ENCODE measurements around the gene MAP3K14. TPM values are rescaled to one million over a fixed set of nuclear protein-coding genes. Genes with fewer than 3 reads are reported as not detected.

MAP3K14 gene
- total and polyA plus RNA-seq, 10 of the 15 experiments (the other 5 are each of a cell fraction or from before 2014, with no cell fraction given): 2.1 to 33.3 (median 19.7) TPM

- TF ChIP-seq, protein P1, sequence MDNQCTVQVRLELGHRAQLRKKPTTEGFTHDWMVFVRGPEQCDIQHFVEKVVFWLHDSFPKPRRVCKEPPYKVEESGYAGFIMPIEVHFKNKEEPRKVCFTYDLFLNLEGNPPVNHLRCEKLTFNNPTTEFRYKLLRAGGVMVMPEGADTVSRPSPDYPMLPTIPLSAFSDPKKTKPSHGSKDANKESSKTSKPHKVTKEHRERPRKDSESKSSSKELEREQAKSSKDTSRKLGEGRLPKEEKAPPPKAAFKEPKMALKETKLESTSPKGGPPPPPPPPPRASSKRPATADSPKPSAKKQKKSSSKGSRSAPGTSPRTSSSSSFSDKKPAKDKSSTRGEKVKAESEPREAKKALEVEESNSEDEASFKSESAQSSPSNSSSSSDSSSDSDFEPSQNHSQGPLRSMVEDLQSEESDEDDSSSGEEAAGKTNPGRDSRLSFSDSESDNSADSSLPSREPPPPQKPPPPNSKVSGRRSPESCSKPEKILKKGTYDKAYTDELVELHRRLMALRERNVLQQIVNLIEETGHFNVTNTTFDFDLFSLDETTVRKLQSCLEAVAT (IDR thresholded peaks at IDR 0.05): no peak
- peak; percentile 82 for TF ChIP-seq MEF2B (IDR thresholded peaks at IDR 0.05; ENCODE audit: partially characterized antibody, poor library complexity, severe bottlenecking)
- TF ChIP-seq ZNF217 (IDR thresholded peaks at IDR 0.05): peak; percentile 77
- no peak for TF ChIP-seq ZNF592 (IDR thresholded peaks at IDR 0.05)
- TF ChIP-seq SIX5 (IDR thresholded peaks at IDR 0.05; ENCODE audit: low read depth, low read length, severe bottlenecking): no peak
- no peak for TF ChIP-seq ASH2L (IDR thresholded peaks at IDR 0.05; ENCODE audit: borderline replicate concordance, low read depth)
- peak; percentile 78; the same call in 1 of the 2 replicates for TF ChIP-seq MTA3 (IDR thresholded peaks at IDR 0.05; ENCODE audit: borderline replicate concordance, low read length)
- TF ChIP-seq KLF5 (IDR thresholded peaks at IDR 0.05; ENCODE audit: partially characterized antibody): peak; percentile 75
- peak; percentile 96 for TF ChIP-seq JUNB (IDR thresholded peaks at IDR 0.05)
- TF ChIP-seq NFYA (IDR thresholded peaks at IDR 0.05; ENCODE audit: borderline replicate concordance, low read depth, low read length): no peak
- TF ChIP-seq MYC (IDR thresholded peaks at IDR 0.05; ENCODE audit: insufficient read depth, insufficient read length, insufficient replicate concordance, low read length, severe bottlenecking): no peak
- TF ChIP-seq IKZF2 (IDR thresholded peaks at IDR 0.05): peak in 1 of 2 experiments; percentile 56; a peak in 1 of 4 replicates
- TF ChIP-seq, protein P2, sequence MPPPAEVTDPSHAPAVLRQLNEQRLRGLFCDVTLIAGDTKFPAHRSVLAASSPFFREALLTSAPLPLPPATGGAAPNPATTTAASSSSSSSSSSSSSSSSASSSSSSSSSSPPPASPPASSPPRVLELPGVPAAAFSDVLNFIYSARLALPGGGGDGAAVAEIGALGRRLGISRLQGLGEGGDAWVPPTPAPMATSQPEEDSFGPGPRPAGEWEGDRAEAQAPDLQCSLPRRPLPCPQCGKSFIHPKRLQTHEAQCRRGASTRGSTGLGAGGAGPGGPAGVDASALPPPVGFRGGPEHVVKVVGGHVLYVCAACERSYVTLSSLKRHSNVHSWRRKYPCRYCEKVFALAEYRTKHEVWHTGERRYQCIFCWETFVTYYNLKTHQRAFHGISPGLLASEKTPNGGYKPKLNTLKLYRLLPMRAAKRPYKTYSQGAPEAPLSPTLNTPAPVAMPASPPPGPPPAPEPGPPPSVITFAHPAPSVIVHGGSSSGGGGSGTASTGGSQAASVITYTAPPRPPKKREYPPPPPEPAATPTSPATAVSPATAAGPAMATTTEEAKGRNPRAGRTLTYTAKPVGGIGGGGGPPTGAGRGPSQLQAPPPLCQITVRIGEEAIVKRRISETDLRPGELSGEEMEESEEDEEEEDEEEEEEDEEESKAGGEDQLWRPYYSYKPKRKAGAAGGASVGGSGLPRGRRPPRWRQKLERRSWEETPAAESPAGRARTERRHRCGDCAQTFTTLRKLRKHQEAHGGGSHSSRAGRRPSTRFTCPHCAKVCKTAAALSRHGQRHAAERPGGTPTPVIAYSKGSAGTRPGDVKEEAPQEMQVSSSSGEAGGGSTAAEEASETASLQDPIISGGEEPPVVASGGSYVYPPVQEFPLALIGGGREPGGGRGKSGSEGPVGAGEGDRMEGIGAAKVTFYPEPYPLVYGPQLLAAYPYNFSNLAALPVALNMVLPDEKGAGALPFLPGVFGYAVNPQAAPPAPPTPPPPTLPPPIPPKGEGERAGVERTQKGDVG (CRISPR knock-in tag; IDR thresholded peaks at IDR 0.05): no peak
- peak; percentile 36; the same call in 1 of the 2 replicates for TF ChIP-seq FOXK2 (IDR thresholded peaks at IDR 0.05)
- no peak for TF ChIP-seq ZNF622 (IDR thresholded peaks at IDR 0.05)
- TF ChIP-seq MEF2A (IDR thresholded peaks at IDR 0.05; ENCODE audit: insufficient read depth, low read depth, low read length): peak; percentile 97
- no peak for TF ChIP-seq STAT1 (conservative IDR thresholded peaks at IDR 0.05)
- TF ChIP-seq IRF4 (IDR thresholded peaks at IDR 0.05; ENCODE audit: low read depth, low read length): peak; percentile 82
- no peak for TF ChIP-seq SMAD5 (IDR thresholded peaks at IDR 0.05; ENCODE audit: low read depth)
- TF ChIP-seq FOXM1 (IDR thresholded peaks at IDR 0.05; ENCODE audit: low read depth, low read length): peak; percentile 80; the same call in 1 of the 2 replicates
- no peak for TF ChIP-seq CHD2 (IDR thresholded peaks at IDR 0.05; ENCODE audit: borderline replicate concordance, low read depth, low read length)
- no peak for TF ChIP-seq ZNF274 (IDR thresholded peaks at IDR 0.05; ENCODE audit: insufficient read depth, insufficient read length)
- no peak for TF ChIP-seq TCF12 (IDR thresholded peaks at IDR 0.05; ENCODE audit: low read depth, low read length)
These were observed 40.7 kb upstream of the MAP3K14 start (continued) for GRCh38 chr17:45357364-45357997.

Data from GM12878 (cell line).